ENCODE data around the gene TNS1.

TNS1 gene

GRCh38 chr2:217895070-217895635 is 107.6 kb downstream of the TNS1 start:
- CTCF ChIA-PET = interaction anchor here (0.6 to 1.6 kb wide), 2 partner anchors 9 to 106 kb away, joined by 3 to 7 read pairs; no protein-coding TSS in a partner anchor
- no peak for DNase-seq (ENCODE audit: extremely low spot score)
- POLR2A ChIA-PET = no interaction called here
- no peak for TF ChIP-seq FOXA1 (IDR thresholded peaks at IDR 0.05)
- TF ChIP-seq SP1 (IDR thresholded peaks at IDR 0.05) = no peak
- TF ChIP-seq TARDBP (IDR thresholded peaks at IDR 0.05) = no peak
- no peak for TF ChIP-seq FOXM1 (IDR thresholded peaks at IDR 0.05; ENCODE audit: borderline replicate concordance)
- no peak for TF ChIP-seq SUZ12 (IDR thresholded peaks at IDR 0.05)
- TF ChIP-seq BHLHE40 (IDR thresholded peaks at IDR 0.05; ENCODE audit: borderline replicate concordance) = no peak
- TF ChIP-seq FOXK2 (IDR thresholded peaks at IDR 0.05) = no peak
- no peak for TF ChIP-seq L3MBTL2 (conservative IDR thresholded peaks at IDR 0.05)
- TF ChIP-seq LEF1 (IDR thresholded peaks at IDR 0.05; ENCODE audit: borderline replicate concordance) = no peak
- no peak for TF ChIP-seq CTBP1 (IDR thresholded peaks at IDR 0.05; ENCODE audit: borderline replicate concordance)
- TF ChIP-seq NFRKB (IDR thresholded peaks at IDR 0.05) = no peak
- no peak for TF ChIP-seq PKNOX1 (IDR thresholded peaks at IDR 0.05)
- TF ChIP-seq ZNF384 (IDR thresholded peaks at IDR 0.05) = no peak
- no peak for TF ChIP-seq ELF4 (IDR thresholded peaks at IDR 0.05)

GRCh38 chr2:217893440-217893839 is 109.4 kb downstream of the TNS1 start:
- CTCF ChIA-PET = interaction anchor here (0.6 kb wide), 1 partner anchor 66 kb away, joined by 4 read pairs; no protein-coding TSS in a partner anchor
- DNase-seq (ENCODE audit: extremely low spot score) = no peak
- no peak for TF ChIP-seq ARNT (IDR thresholded peaks at IDR 0.05)
- no peak for TF ChIP-seq ZNF384 (IDR thresholded peaks at IDR 0.05)
- no peak for TF ChIP-seq SP1 (IDR thresholded peaks at IDR 0.05)
- no peak for TF ChIP-seq L3MBTL2 (conservative IDR thresholded peaks at IDR 0.05)
- TF ChIP-seq CTBP1 (IDR thresholded peaks at IDR 0.05; ENCODE audit: borderline replicate concordance) = no peak
- no peak for TF ChIP-seq BHLHE40 (IDR thresholded peaks at IDR 0.05; ENCODE audit: borderline replicate concordance)
- TF ChIP-seq LEF1 (IDR thresholded peaks at IDR 0.05; ENCODE audit: borderline replicate concordance) = no peak
- TF ChIP-seq TARDBP (IDR thresholded peaks at IDR 0.05) = no peak
- no peak for TF ChIP-seq PKNOX1 (IDR thresholded peaks at IDR 0.05)
- TF ChIP-seq ELF4 (IDR thresholded peaks at IDR 0.05) = no peak
- POLR2A ChIA-PET = no interaction called here

- TF ChIP-seq PKNOX1 (IDR thresholded peaks at IDR 0.05) (no peak), FOXK2 (IDR thresholded peaks at IDR 0.05) (no peak), NFRKB (IDR thresholded peaks at IDR 0.05) (no peak), SP1 (IDR thresholded peaks at IDR 0.05) (no peak), CTBP1 (IDR thresholded peaks at IDR 0.05; ENCODE audit: borderline replicate concordance) (no peak), BHLHE40 (IDR thresholded peaks at IDR 0.05; ENCODE audit: borderline replicate concordance) (no peak), ELF4 (IDR thresholded peaks at IDR 0.05) (no peak), FOXM1 (IDR thresholded peaks at IDR 0.05; ENCODE audit: borderline replicate concordance) (no peak), L3MBTL2 (conservative IDR thresholded peaks at IDR 0.05) (no peak), SUZ12 (IDR thresholded peaks at IDR 0.05) (no peak), TARDBP (IDR thresholded peaks at IDR 0.05) (no peak), HDGF (IDR thresholded peaks at IDR 0.05; ENCODE audit: borderline replicate concordance) (no peak), ARNT (IDR thresholded peaks at IDR 0.05) (no peak), FOXA1 (IDR thresholded peaks at IDR 0.05) (no peak)
- no peak for DNase-seq (ENCODE audit: extremely low spot score)
- CTCF ChIA-PET = no interaction called here
- POLR2A ChIA-PET = no interaction called here
Observed at GRCh38 chr2:217892560-217892959, 110.2 kb downstream of the TNS1 start.

- ChIA-PET POLR2A (no interaction called here), CTCF (no interaction called here)
- no peak for DNase-seq (ENCODE audit: extremely low spot score)
- no peak for TF ChIP-seq NFRKB (IDR thresholded peaks at IDR 0.05)
- no peak for TF ChIP-seq ARNT (IDR thresholded peaks at IDR 0.05)
- no peak for TF ChIP-seq FOXK2 (IDR thresholded peaks at IDR 0.05)
- no peak for TF ChIP-seq PKNOX1 (IDR thresholded peaks at IDR 0.05)
- TF ChIP-seq SUZ12 (IDR thresholded peaks at IDR 0.05) = no peak
Observed at GRCh38 chr2:217890445-217890844, 112.3 kb downstream of the TNS1 start.

GRCh38 chr2:217889656-217890055 is 113.1 kb downstream of the TNS1 start:
- CTCF ChIA-PET = interaction anchor here (1.1 kb wide), 1 partner anchor 255 kb away, joined by 4 read pairs; no protein-coding TSS in a partner anchor

More at GRCh38 chr2:217889656-217890055, 113.1 kb downstream of the TNS1 start:
- POLR2A ChIA-PET = no interaction called here
- no peak for TF ChIP-seq BHLHE40 (IDR thresholded peaks at IDR 0.05; ENCODE audit: borderline replicate concordance)
- no peak for TF ChIP-seq HDGF (IDR thresholded peaks at IDR 0.05; ENCODE audit: borderline replicate concordance)
- no peak for TF ChIP-seq L3MBTL2 (conservative IDR thresholded peaks at IDR 0.05)
- no peak for TF ChIP-seq ZNF384 (IDR thresholded peaks at IDR 0.05)
- no peak for TF ChIP-seq SUZ12 (IDR thresholded peaks at IDR 0.05)
- TF ChIP-seq FOXK2 (IDR thresholded peaks at IDR 0.05) = no peak
- TF ChIP-seq CTBP1 (IDR thresholded peaks at IDR 0.05; ENCODE audit: borderline replicate concordance) = no peak
- no peak for TF ChIP-seq FOXM1 (IDR thresholded peaks at IDR 0.05; ENCODE audit: borderline replicate concordance)
- TF ChIP-seq ELF4 (IDR thresholded peaks at IDR 0.05) = no peak
- no peak for TF ChIP-seq PKNOX1 (IDR thresholded peaks at IDR 0.05)
- no peak for TF ChIP-seq LEF1 (IDR thresholded peaks at IDR 0.05; ENCODE audit: borderline replicate concordance)
- TF ChIP-seq NFRKB (IDR thresholded peaks at IDR 0.05) = no peak
- no peak for TF ChIP-seq SP1 (IDR thresholded peaks at IDR 0.05)
- DNase-seq (ENCODE audit: extremely low spot score) = no peak

Data from HEK293T (cell line).